HepG2 (cell line): ENCODE results near the gene HUNK. TPM values are rescaled to one million over a fixed set of nuclear protein-coding genes. Genes with fewer than 3 reads are reported as not detected.

Source experiments
- ATRX ChIP-seq: sonication (generic); formaldehyde crosslinking; IDR thresholded peaks from 2 replicates; pipeline ENCODE4 v1.4.0; 2020; ENCODE audit warnings: missing genetic modification reagents, borderline replicate concordance
- DMAP1 ChIP-seq: IDR thresholded peaks from 2 replicates; pipeline ENCODE4 v1.6.1; 2016
- EED ChIP-seq: sonication (generic); formaldehyde crosslinking; IDR thresholded peaks from 2 replicates; pipeline ENCODE4 v1.5.0; 2020; ENCODE audit warnings: mild to moderate bottlenecking, missing genetic modification reagents
- EHMT2 ChIP-seq: fragments of 200-600 bp; sonication (generic); IDR thresholded peaks from 2 replicates; pipeline ENCODE4 v1.7.0; 2017; ENCODE audit warnings: antibody characterized with exemption, low read depth, low read length, borderline replicate concordance
- FOXO1 ChIP-seq: sonication (generic); formaldehyde crosslinking; IDR thresholded peaks from 2 replicates; pipeline ENCODE4 v1.4.0; 2020; ENCODE audit warnings: missing genetic modification reagents
- KMT2B ChIP-seq: IDR thresholded peaks from 2 replicates; pipeline ENCODE4 v1.6.1; 2016; ENCODE audit warnings: missing genetic modification reagents, missing compliant biosample characterization
- NFIB ChIP-seq: sonication (generic); formaldehyde crosslinking; IDR thresholded peaks from 2 replicates; pipeline ENCODE4 v1.9.0; 2021; ENCODE audit warnings: missing genetic modification reagents, mild to moderate bottlenecking, borderline replicate concordance
- PTBP1 ChIP-seq: fragments of 200-400 bp; formaldehyde crosslinking; IDR thresholded peaks from 2 replicates; pipeline ENCODE4 v1.6.1; 2018; ENCODE audit warnings: low read length, low read depth; ENCODE audit not compliant: poor library complexity, severe bottlenecking
- SAFB2 ChIP-seq: sonication (generic); formaldehyde crosslinking; IDR thresholded peaks from 2 replicates; pipeline ENCODE4 v1.5.1; 2020; ENCODE audit warnings: missing genetic modification reagents, low read depth, mild to moderate bottlenecking, borderline replicate concordance
- ZBTB33 ChIP-seq: sonication (generic); formaldehyde crosslinking; IDR thresholded peaks from 2 replicates; pipeline ENCODE4 v1.4.0; 2020; ENCODE audit warnings: missing genetic modification reagents
- ZBTB49 ChIP-seq: sonication (generic); formaldehyde crosslinking; IDR thresholded peaks from 2 replicates; pipeline ENCODE4 v1.4.0; 2020; ENCODE audit warnings: missing genetic modification reagents, borderline replicate concordance
- ZNF101 ChIP-seq: sonication (generic); formaldehyde crosslinking; IDR thresholded peaks from 2 replicates; pipeline ENCODE4 v1.4.0; 2020; ENCODE audit warnings: mild to moderate bottlenecking, low read depth, missing genetic modification reagents, borderline replicate concordance
- ZNF3 ChIP-seq: IDR thresholded peaks from 2 replicates; pipeline ENCODE4 v1.7.0; 2017; ENCODE audit warnings: inconsistent platforms
- ZNF335 ChIP-seq: sonication (generic); formaldehyde crosslinking; IDR thresholded peaks from 2 replicates; pipeline ENCODE4 v1.4.0; 2020; ENCODE audit warnings: missing genetic modification reagents
- ZSCAN9 ChIP-seq: IDR thresholded peaks from 2 replicates; pipeline ENCODE4 v1.6.1; 2016; ENCODE audit warnings: borderline replicate concordance
- polyA plus RNA-seq, 8 experiments: library from polyadenylated mRNA; depleted of rRNA in 3 of 8; stranded (reverse) in 7 of 8; unstranded in 1 of 8; fragments of >200 nt; fragmentation: Illumina TruSeq in 4 of 8; extraction: Trizol in 4 of 8; gene quantifications; 2 replicates each; pipeline versions ENCODE4 v1.2.1 to v1.2.3, GENCODE V29; 2011 to 2016; ENCODE audit warnings: low read depth in 4 of 8, missing spikeins in 1 of 8, mixed read lengths in 1 of 8; ENCODE audit not compliant: insufficient read depth in 1 of 8
- total RNA-seq, 5 experiments: library from RNA; depleted of rRNA; stranded (reverse); fragments of >200 nt; fragmentation: Illumina TruSeq; extraction: Trizol; gene quantifications; 2 replicates each; pipeline ENCODE4 v1.2.3, GENCODE V29; 2016; ENCODE audit warnings: low read depth in 1 of 5
- TF ChIP-seq, protein P1 (sequence below): sonication (generic); formaldehyde crosslinking; IDR thresholded peaks from 2 replicates; pipeline ENCODE4 v1.4.0; 2020; ENCODE audit warnings: mild to moderate bottlenecking, missing genetic modification reagents
- TF ChIP-seq, protein P2 (sequence below): conservative IDR thresholded peaks from 2 replicates; pipeline ENCODE4 v1.6.1; 2018; ENCODE audit warnings: missing genetic modification reagents
- TF ChIP-seq, protein P3 (sequence below): sonication (generic); formaldehyde crosslinking; IDR thresholded peaks from 2 replicates; pipeline ENCODE4 v1.8.1; 2023; ENCODE audit warnings: mild to moderate bottlenecking, moderate library complexity, missing genetic modification reagents
- TF ChIP-seq, protein P4 (sequence below): sonication (generic); IDR thresholded peaks from 2 replicates; pipeline ENCODE4 v1.6.1; 2016; ENCODE audit warnings: low read depth, borderline replicate concordance
- TF ChIP-seq, protein P5 (sequence below): sonication (generic); formaldehyde crosslinking; IDR thresholded peaks from 2 replicates; pipeline ENCODE4 v1.8.1; 2023; ENCODE audit warnings: missing genetic modification reagents, inconsistent platforms, borderline replicate concordance

The HUNK gene
- total and polyA plus RNA-seq, 2 of the 13 experiments (the other 11 are each of a cell fraction or from before 2014, with no cell fraction given), result 1.8 to 1.9 TPM

- TF ChIP-seq EHMT2 (0 out of 2 replicates have a peak, but pooled peaks have one; percentile 36), ATRX (CRISPR knock-in tag) (no peak), ZBTB49 (CRISPR knock-in tag) (no peak), ZNF335 (CRISPR knock-in tag) (no peak), SAFB2 (CRISPR knock-in tag) (no peak), ZBTB33 (CRISPR knock-in tag) (no peak), PTBP1 (no peak), EED (no peak), ZNF3 (no peak), ZSCAN9 (CRISPR knock-in tag) (no peak), DMAP1 (CRISPR knock-in tag) (peak; percentile 74; the same call in 1 of the 2 replicates), FOXO1 (CRISPR knock-in tag) (peak; percentile 62), KMT2B (CRISPR knock-in tag) (0 out of 2 replicates have a peak, but pooled peaks have one; percentile 51), NFIB (CRISPR knock-in tag) (no peak), ZNF101 (CRISPR knock-in tag) (no peak)
- TF ChIP-seq, protein P1, sequence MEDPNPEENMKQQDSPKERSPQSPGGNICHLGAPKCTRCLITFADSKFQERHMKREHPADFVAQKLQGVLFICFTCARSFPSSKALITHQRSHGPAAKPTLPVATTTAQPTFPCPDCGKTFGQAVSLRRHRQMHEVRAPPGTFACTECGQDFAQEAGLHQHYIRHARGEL (CRISPR knock-in tag), result no peak
- TF ChIP-seq, protein P2, sequence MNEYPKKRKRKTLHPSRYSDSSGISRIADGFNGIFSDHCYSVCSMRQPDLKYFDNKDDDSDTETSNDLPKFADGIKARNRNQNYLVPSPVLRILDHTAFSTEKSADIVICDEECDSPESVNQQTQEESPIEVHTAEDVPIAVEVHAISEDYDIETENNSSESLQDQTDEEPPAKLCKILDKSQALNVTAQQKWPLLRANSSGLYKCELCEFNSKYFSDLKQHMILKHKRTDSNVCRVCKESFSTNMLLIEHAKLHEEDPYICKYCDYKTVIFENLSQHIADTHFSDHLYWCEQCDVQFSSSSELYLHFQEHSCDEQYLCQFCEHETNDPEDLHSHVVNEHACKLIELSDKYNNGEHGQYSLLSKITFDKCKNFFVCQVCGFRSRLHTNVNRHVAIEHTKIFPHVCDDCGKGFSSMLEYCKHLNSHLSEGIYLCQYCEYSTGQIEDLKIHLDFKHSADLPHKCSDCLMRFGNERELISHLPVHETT (CRISPR knock-in tag), result no peak
- TF ChIP-seq, protein P3, sequence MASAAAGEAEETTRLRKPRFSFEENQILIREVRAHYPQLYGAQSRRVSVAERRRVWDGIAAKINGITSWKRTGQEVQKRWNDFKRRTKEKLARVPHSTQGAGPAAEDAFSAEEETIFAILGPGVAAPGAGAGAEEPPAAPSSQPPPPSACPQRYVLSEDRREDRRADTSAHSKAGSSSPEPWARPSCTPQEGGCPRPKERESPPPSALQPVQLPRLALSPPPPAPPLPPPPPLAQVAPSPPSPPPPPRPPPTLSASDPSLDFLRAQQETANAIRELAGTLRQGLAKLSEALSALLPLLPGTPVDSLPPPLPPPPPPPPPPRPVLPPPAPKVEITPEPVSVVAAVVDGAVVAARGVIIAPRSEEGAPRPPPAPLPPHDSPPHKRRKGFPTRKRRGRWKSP (CRISPR knock-in tag), result no peak
- TF ChIP-seq, protein P4, sequence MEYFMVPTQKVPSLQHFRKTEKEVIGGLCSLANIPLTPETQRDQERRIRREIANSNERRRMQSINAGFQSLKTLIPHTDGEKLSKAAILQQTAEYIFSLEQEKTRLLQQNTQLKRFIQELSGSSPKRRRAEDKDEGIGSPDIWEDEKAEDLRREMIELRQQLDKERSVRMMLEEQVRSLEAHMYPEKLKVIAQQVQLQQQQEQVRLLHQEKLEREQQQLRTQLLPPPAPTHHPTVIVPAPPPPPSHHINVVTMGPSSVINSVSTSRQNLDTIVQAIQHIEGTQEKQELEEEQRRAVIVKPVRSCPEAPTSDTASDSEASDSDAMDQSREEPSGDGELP, result no peak
- TF ChIP-seq, protein P5, sequence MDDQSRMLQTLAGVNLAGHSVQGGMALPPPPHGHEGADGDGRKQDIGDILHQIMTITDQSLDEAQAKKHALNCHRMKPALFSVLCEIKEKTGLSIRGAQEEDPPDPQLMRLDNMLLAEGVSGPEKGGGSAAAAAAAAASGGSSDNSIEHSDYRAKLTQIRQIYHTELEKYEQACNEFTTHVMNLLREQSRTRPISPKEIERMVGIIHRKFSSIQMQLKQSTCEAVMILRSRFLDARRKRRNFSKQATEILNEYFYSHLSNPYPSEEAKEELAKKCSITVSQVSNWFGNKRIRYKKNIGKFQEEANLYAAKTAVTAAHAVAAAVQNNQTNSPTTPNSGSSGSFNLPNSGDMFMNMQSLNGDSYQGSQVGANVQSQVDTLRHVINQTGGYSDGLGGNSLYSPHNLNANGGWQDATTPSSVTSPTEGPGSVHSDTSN (CRISPR knock-in tag), result no peak
Observed at GRCh38 chr21:31900121-31900895, 27.5 kb downstream of the HUNK start (continued).
